Endothelial cell of umbilical vein (primary cell): ENCODE results near the gene PLEKHG4B.

Experiments
- CTCF ChIP-seq, 2 donors: IDR thresholded peaks; 1 replicate in 1 of 2; 2 replicates in 1 of 2; pipeline ENCODE4 v1.5.1; 2011; ENCODE audit warnings: low read length in 2 of 2, mild to moderate bottlenecking in 2 of 2, moderate library complexity in 2 of 2, control low read depth in 1 of 2, inconsistent platforms in 1 of 2, low read depth in 1 of 2; ENCODE audit not compliant: insufficient read depth in 1 of 2; ENCODE audit errors: extremely low read depth in 1 of 2
- MYC ChIP-seq: IDR thresholded peaks from one replicate; pipeline ENCODE4 v1.6.1; 2011; ENCODE audit warnings: mild to moderate bottlenecking, low read depth, low read length
- POLR2A ChIP-seq: IDR thresholded peaks from 2 replicates; pipeline ENCODE4 v1.6.1; 2012; ENCODE audit warnings: low read depth, mild to moderate bottlenecking, control low read depth, low read length
- POLR2AphosphoS5 ChIP-seq: IDR thresholded peaks from 2 replicates; pipeline ENCODE4 v1.6.1; 2012; ENCODE audit warnings: low read depth, mild to moderate bottlenecking, control low read depth, low read length, moderate library complexity; ENCODE audit not compliant: insufficient read depth
- TF ChIP-seq, protein P1 (sequence below): IDR thresholded peaks from 2 replicates; pipeline ENCODE4 v1.6.1; 2011; ENCODE audit not compliant: insufficient read depth, insufficient read length

DNA sequence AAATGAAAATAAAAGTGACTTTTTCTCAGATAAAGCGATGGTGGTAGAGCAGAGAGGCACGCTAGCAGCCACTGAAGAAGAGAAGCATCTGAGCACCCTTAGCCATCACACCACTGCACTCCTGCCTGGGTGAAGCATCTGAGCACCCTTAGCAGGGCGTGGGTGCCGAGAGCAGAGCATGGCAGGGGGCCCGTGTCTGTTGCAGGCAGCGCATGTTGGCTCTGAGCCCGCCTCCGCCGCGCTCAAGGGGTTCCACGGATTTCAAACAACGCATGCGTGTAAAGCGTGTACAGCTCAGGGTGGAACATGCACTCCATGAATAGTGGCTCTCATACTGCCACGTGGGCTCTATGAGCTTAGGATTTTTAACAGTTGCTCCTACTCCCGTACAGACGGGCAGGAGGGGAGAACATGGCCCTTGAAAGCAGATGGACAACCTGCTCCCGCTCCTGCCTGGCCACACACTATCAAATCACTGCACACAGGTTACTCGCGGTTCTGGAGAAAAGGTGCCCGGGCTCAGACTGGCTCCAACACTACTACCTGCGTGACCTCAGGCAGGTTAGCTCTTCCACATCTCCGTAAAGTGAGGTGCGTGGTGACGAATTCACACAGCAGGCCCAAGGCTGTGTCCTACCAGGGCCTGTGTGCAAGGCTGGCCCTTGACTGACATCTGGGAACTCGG is 111.4 kb downstream of the PLEKHG4B start:
- TF ChIP-seq CTCF (IDR thresholded peaks at IDR 0.05; ENCODE audit: extremely low read depth in 1 of 2, insufficient read depth in 1 of 2, low read depth in 1 of 2, low read length in 2 of 2) (no peak), MYC (no peak), POLR2AphosphoS5 (no peak), POLR2A (no peak)
- TF ChIP-seq, protein P1, sequence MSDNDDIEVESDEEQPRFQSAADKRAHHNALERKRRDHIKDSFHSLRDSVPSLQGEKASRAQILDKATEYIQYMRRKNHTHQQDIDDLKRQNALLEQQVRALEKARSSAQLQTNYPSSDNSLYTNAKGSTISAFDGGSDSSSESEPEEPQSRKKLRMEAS: no peak
